SH-SY5Y (cell line): ENCODE measurements around the gene ATG9A.

Source experiments
- GATA2 ChIP-seq: IDR thresholded peaks from 2 replicates; pipeline ENCODE4 v1.6.1; 2011; ENCODE audit warnings: mild to moderate bottlenecking, low read depth, low read length
- GATA3 ChIP-seq: IDR thresholded peaks from 2 replicates; pipeline ENCODE4 v1.6.1; 2011; ENCODE audit warnings: low read depth, mild to moderate bottlenecking, low read length, moderate library complexity

- TF ChIP-seq GATA2 = no peak
- TF ChIP-seq GATA3 = no peak
Measured at GRCh38 chr2:219272995-219273394, 43.6 kb upstream of the ATG9A start.
